Measurements from ENCODE around the gene SLCO1B1. TPM values are rescaled to one million over a fixed set of nuclear protein-coding genes. Genes with fewer than 3 reads are reported as not detected.
"Not testable (repeated sequence)": the region's sequence is repeated elsewhere in the genome, so short reads cannot be mapped to it uniquely, and the experiment has no call there.

SLCO1B1 gene, protein sequence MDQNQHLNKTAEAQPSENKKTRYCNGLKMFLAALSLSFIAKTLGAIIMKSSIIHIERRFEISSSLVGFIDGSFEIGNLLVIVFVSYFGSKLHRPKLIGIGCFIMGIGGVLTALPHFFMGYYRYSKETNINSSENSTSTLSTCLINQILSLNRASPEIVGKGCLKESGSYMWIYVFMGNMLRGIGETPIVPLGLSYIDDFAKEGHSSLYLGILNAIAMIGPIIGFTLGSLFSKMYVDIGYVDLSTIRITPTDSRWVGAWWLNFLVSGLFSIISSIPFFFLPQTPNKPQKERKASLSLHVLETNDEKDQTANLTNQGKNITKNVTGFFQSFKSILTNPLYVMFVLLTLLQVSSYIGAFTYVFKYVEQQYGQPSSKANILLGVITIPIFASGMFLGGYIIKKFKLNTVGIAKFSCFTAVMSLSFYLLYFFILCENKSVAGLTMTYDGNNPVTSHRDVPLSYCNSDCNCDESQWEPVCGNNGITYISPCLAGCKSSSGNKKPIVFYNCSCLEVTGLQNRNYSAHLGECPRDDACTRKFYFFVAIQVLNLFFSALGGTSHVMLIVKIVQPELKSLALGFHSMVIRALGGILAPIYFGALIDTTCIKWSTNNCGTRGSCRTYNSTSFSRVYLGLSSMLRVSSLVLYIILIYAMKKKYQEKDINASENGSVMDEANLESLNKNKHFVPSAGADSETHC
- not detected in 2 replicates for polyA plus RNA-seq (2011; rRNA removed)
- polyA minus RNA-seq (2011; rRNA and poly(A)+ RNA removed) = not detected in 2 replicates

DNA sequence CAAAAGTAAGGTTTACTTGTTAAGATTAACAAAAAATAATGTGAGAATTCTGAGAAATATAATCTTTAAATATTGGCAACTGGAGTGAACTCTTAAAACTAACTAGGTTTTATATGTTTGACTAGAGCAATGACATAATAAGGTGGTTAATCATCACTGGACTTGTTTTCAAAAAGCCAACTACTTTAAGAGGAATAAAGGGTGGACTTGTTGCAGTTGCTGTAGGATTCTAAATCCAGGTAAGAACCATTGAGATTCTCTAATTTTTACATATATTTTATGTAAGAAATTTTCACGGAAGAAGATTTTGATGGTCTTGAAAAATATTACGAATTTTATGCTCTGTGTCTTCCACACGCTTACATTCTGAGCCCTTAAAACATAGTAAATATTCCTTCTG lies at the start of gene SLCO1B1:
SLCO1B1 (plus strand) TSS at position 197 of the 400 bp plus-strand sequence. CDS start 10,381 bp downstream, outside the sequence.
- DNase-seq (ENCODE audit: low read depth, low spot score) = no peak
- no peak within 1 kb of the TSS for H3K27ac ChIP-seq (ENCODE audit: low read depth, low read length)
- CTCF ChIA-PET = no interaction called here
- TF ChIP-seq, protein P1, sequence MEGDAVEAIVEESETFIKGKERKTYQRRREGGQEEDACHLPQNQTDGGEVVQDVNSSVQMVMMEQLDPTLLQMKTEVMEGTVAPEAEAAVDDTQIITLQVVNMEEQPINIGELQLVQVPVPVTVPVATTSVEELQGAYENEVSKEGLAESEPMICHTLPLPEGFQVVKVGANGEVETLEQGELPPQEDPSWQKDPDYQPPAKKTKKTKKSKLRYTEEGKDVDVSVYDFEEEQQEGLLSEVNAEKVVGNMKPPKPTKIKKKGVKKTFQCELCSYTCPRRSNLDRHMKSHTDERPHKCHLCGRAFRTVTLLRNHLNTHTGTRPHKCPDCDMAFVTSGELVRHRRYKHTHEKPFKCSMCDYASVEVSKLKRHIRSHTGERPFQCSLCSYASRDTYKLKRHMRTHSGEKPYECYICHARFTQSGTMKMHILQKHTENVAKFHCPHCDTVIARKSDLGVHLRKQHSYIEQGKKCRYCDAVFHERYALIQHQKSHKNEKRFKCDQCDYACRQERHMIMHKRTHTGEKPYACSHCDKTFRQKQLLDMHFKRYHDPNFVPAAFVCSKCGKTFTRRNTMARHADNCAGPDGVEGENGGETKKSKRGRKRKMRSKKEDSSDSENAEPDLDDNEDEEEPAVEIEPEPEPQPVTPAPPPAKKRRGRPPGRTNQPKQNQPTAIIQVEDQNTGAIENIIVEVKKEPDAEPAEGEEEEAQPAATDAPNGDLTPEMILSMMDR (IDR thresholded peaks at IDR 0.05; ENCODE audit: low read depth, low read length) = no peak
- POLR2A ChIA-PET = no interaction called here
- no peaks in the 10 kb centered on the region for H3K27me3 ChIP-seq (ENCODE audit: control insufficient read depth, insufficient read depth, low read length)
- no peak within 1 kb of the TSS for H3K4me3 ChIP-seq (ENCODE audit: low read depth, low read length)
- H3K9me3 ChIP-seq (ENCODE audit: control insufficient read depth, insufficient read depth, low read length) = no peaks in the 10 kb centered on the region

DNA sequence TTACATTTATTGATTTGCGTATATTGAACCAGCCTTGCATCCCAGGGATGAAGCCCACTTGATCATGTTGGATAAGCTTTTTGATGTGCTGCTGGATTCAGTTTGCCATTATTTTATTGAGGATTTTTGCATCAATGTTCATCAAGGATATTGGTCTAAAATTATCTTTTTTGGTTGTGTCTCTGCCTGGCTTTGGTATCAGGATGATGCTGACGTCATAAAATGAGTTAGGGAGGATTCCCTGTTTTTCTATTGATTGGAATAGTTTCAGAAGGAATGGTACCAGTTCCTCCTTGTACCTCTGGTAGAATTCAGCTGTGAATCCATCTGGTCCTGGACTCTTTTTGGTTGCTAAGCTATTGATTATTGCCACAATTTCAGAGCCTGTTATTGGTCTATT lies 46.2 kb upstream of the SLCO1B1 start:
- H3K4me3 ChIP-seq (ENCODE audit: low read depth, low read length); H3K27me3 ChIP-seq (ENCODE audit: control insufficient read depth, insufficient read depth, low read length); H3K9me3 ChIP-seq (ENCODE audit: control insufficient read depth, insufficient read depth, low read length); POLR2A ChIA-PET; CTCF ChIA-PET; H3K27ac ChIP-seq (ENCODE audit: low read depth, low read length); DNase-seq (ENCODE audit: low read depth, low spot score): not testable (repeated sequence)

DNA sequence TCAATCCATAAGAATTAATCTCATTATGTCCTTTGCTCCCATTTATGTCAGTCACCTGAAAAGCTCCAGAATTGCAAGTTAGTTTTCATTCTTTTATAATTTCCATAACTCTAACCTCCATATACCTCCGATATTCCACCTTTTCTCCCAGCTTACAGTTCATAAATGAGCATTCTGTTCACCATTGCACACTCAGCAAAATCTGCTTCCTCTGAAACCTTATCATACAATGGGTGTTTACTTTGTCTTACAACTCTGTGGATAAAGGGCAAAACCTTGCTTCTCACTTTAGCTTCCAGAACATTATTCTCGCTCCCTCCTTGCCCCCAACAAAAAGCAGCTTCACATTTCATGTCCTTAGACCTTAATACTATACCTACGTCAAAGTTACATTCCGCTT lies 19.3 kb upstream of the SLCO1B1 start:
- no peaks in the 10 kb centered on the region for H3K27me3 ChIP-seq (ENCODE audit: control insufficient read depth, insufficient read depth, low read length)
- H3K9me3 ChIP-seq (ENCODE audit: control insufficient read depth, insufficient read depth, low read length) = peaks cover 4% of the 10 kb centered on the region
- no peak overlapping the region for H3K4me3 ChIP-seq (ENCODE audit: low read depth, low read length)
- ChIA-PET POLR2A (no interaction called here), CTCF (no interaction called here)
- TF ChIP-seq, protein P1 (IDR thresholded peaks at IDR 0.05; ENCODE audit: low read depth, low read length) = no peak
- DNase-seq (ENCODE audit: low read depth, low spot score) = no peak
- H3K27ac ChIP-seq (ENCODE audit: low read depth, low read length) = no peak overlapping the region

- no peak for DNase-seq (ENCODE audit: low read depth, low spot score)
- POLR2A ChIA-PET = no interaction called here
- CTCF ChIA-PET = no interaction called here
- no peak overlapping the region for H3K27ac ChIP-seq (ENCODE audit: low read depth, low read length)
- TF ChIP-seq, protein P1 (IDR thresholded peaks at IDR 0.05; ENCODE audit: low read depth, low read length) = no peak
- no peaks in the 10 kb centered on the region for H3K27me3 ChIP-seq (ENCODE audit: control insufficient read depth, insufficient read depth, low read length)
- H3K9me3 ChIP-seq (ENCODE audit: control insufficient read depth, insufficient read depth, low read length) = peaks cover 8% of the 10 kb centered on the region
- H3K4me3 ChIP-seq (ENCODE audit: low read depth, low read length) = no peak overlapping the region
Observed at GRCh38 chr12:21113266-21113665, 17.7 kb upstream of the SLCO1B1 start.

- ChIA-PET POLR2A (no interaction called here), CTCF (no interaction called here)
- Histone ChIP-seq H3K4me3 (ENCODE audit: low read depth, low read length) (no peak overlapping the region), H3K27me3 (ENCODE audit: control insufficient read depth, insufficient read depth, low read length) (no peaks in the 10 kb centered on the region), H3K27ac (ENCODE audit: low read depth, low read length) (no peak overlapping the region), H3K9me3 (ENCODE audit: control insufficient read depth, insufficient read depth, low read length) (peaks cover 17% of the 10 kb centered on the region)
- DNase-seq (ENCODE audit: low read depth, low spot score) = no peak
- TF ChIP-seq, protein P1 (IDR thresholded peaks at IDR 0.05; ENCODE audit: low read depth, low read length) = no peak
Observed at GRCh38 chr12:21117995-21118394, 13.0 kb upstream of the SLCO1B1 start.
